SH-SY5Y (cell line): ENCODE results near the gene TJP3.

ENCODE experiments used
- GATA2 ChIP-seq: IDR thresholded peaks from 2 replicates; pipeline ENCODE4 v1.6.1; 2011; ENCODE audit warnings: mild to moderate bottlenecking, low read depth, low read length
- GATA3 ChIP-seq: IDR thresholded peaks from 2 replicates; pipeline ENCODE4 v1.6.1; 2011; ENCODE audit warnings: low read depth, mild to moderate bottlenecking, low read length, moderate library complexity

GRCh38 chr19:3769494-3769893 is 61.3 kb downstream of the TJP3 start:
- TF ChIP-seq GATA2: no peak
- TF ChIP-seq GATA3: no peak
